GM23338 (cell line): Measurements from ENCODE around the gene PKIB. TPM values are rescaled to one million over a fixed set of nuclear protein-coding genes. Genes with fewer than 3 reads are reported as not detected.

Experiments
- ATAC-seq: fragments of 200-7000 bp; cut with Tn5 transposase; 3 replicates; pipeline ENCODE4 v1.9.1; 2020
- DNase-seq: peaks from one replicate; pipeline ENCODE4 v3.0.0-alpha.2; 2015; ENCODE audit warnings: low spot score
- H2AFZ ChIP-seq: fragments of 200-600 bp; sonication (generic); 2 replicates; pipeline ENCODE4 v1.8.0; 2016; ENCODE audit warnings: antibody characterized with exemption, mild to moderate bottlenecking, moderate library complexity
- H3F3A ChIP-seq: fragments of 200-600 bp; sonication (generic); replicated peaks from 2 replicates; pipeline ENCODE4 v1.8.0; 2017; ENCODE audit warnings: antibody characterized with exemption, mixed run types, low read depth
- H3K27ac ChIP-seq: fragments of 200-600 bp; sonication (generic); 2 replicates; pipeline ENCODE4 v1.6.1; 2016; ENCODE audit warnings: low read depth
- H3K27me3 ChIP-seq: fragments of 200-600 bp; sonication (generic); 2 replicates; pipeline ENCODE4 v1.8.0; 2016; ENCODE audit warnings: mild to moderate bottlenecking, mixed run types, moderate library complexity; ENCODE audit not compliant: insufficient read depth
- H3K36me3 ChIP-seq: fragments of 200-600 bp; sonication (generic); 2 replicates; pipeline ENCODE4 v1.8.0; 2016; ENCODE audit warnings: mild to moderate bottlenecking; ENCODE audit not compliant: insufficient read depth
- H3K4me1 ChIP-seq: fragments of 200-600 bp; sonication (generic); 2 replicates; pipeline ENCODE4 v1.8.0; 2016; ENCODE audit warnings: mild to moderate bottlenecking, moderate library complexity; ENCODE audit not compliant: insufficient read depth
- H3K4me2 ChIP-seq: fragments of 200-600 bp; sonication (generic); 2 replicates; pipeline ENCODE4 v1.7.1; 2017; ENCODE audit warnings: mixed run types
- H3K4me3 ChIP-seq: fragments of 200-600 bp; sonication (generic); 2 replicates; pipeline ENCODE4 v1.6.1; 2016; ENCODE audit warnings: mixed run types
- H3K79me2 ChIP-seq: fragments of 200-600 bp; sonication (generic); replicated peaks from 2 replicates; pipeline ENCODE4 v1.8.0; 2017; ENCODE audit warnings: mild to moderate bottlenecking; ENCODE audit not compliant: insufficient read depth
- H3K9me2 ChIP-seq: fragments of 200-600 bp; sonication (generic); 2 replicates; pipeline ENCODE4 v1.8.0; 2017; ENCODE audit not compliant: insufficient read depth
- H4K20me1 ChIP-seq: fragments of 200-600 bp; sonication (generic); replicated peaks from 2 replicates; pipeline ENCODE4 v1.8.0; 2017; ENCODE audit warnings: mild to moderate bottlenecking; ENCODE audit not compliant: insufficient read depth
- H3K27ac Mint-ChIP-seq: 2 replicates; pipeline ENCODE4 v1.8.0; 2020; ENCODE audit warnings: inconsistent platforms, mild to moderate bottlenecking, moderate library complexity, mixed read lengths
- H3K27me3 Mint-ChIP-seq: 3 replicates; pipeline ENCODE4 v1.8.0; 2022; ENCODE audit warnings: low read depth, mild to moderate bottlenecking, moderate library complexity, mixed read lengths, inconsistent platforms; ENCODE audit not compliant: insufficient read depth, poor library complexity
- H3K36me3 Mint-ChIP-seq: 3 replicates; pipeline ENCODE4 v1.8.0; 2021; ENCODE audit warnings: low read depth, mild to moderate bottlenecking, inconsistent platforms, moderate library complexity, mixed read lengths
- H3K4me1 Mint-ChIP-seq: 3 replicates; pipeline ENCODE4 v1.8.0; 2020; ENCODE audit warnings: mild to moderate bottlenecking, inconsistent platforms, mixed read lengths
- H3K4me3 Mint-ChIP-seq: 3 replicates; pipeline ENCODE4 v1.8.0; 2021; ENCODE audit warnings: moderate library complexity, mild to moderate bottlenecking, inconsistent platforms, mixed read lengths
- H3K9me3 Mint-ChIP-seq: 3 replicates; pipeline ENCODE4 v1.8.0; 2020; ENCODE audit warnings: moderate library complexity, mild to moderate bottlenecking, inconsistent platforms, mixed read lengths
- CREB1 ChIP-seq: fragments of 250-450 bp; sonication (Bioruptor Pico); IDR thresholded peaks from 2 replicates; pipeline ENCODE4 v1.5.0; 2020; ENCODE audit warnings: low read depth, mild to moderate bottlenecking, moderate library complexity
- EZH2phosphoT487 ChIP-seq: fragments of 200-600 bp; sonication (generic); IDR thresholded peaks from one replicate; pipeline ENCODE4 v1.8.1; 2018; ENCODE audit warnings: antibody characterized with exemption; ENCODE audit not compliant: unreplicated experiment
- ZNF114 ChIP-seq: fragments of 250-450 bp; sonication (Bioruptor Pico); IDR thresholded peaks from 2 replicates; pipeline ENCODE4 v1.5.0; 2020; ENCODE audit warnings: mild to moderate bottlenecking, moderate library complexity
- polyA plus RNA-seq: library from polyadenylated mRNA; unstranded; fragments of >200 nt; fragmentation: Nextera tagmentation; extraction: Ambion mirVana; gene quantifications from 2 replicates; pipeline ENCODE4 v1.2.1, GENCODE V29; 2016
- total RNA-seq: library from RNA; depleted of rRNA; stranded (reverse); fragments of >200 nt; shearing (Covaris generic); gene quantifications from 2 replicates; pipeline ENCODE4 v1.2.3, GENCODE V29; 2014
- TF ChIP-seq, protein P1 (sequence below): fragments of 250-450 bp; sonication (Bioruptor Pico); IDR thresholded peaks from 2 replicates; pipeline ENCODE4 v1.5.0; 2020; ENCODE audit warnings: mild to moderate bottlenecking, moderate library complexity
- TF ChIP-seq, protein P2 (sequence below), 2 experiments: fragments of 200-600 bp in 1 of 2; sonication (generic) in 1 of 2; conservative IDR thresholded peaks; 2 replicates each; pipeline versions ENCODE4 v1.5.1 to v1.6.1; 2016 to 2017; ENCODE audit warnings: antibody characterized with exemption in 2 of 2, low read depth in 2 of 2, mild to moderate bottlenecking in 2 of 2, moderate library complexity in 1 of 2

Gene PKIB
- total and polyA plus RNA-seq, 2 experiments from 2014 or later, result 125 to 170 TPM

DNA sequence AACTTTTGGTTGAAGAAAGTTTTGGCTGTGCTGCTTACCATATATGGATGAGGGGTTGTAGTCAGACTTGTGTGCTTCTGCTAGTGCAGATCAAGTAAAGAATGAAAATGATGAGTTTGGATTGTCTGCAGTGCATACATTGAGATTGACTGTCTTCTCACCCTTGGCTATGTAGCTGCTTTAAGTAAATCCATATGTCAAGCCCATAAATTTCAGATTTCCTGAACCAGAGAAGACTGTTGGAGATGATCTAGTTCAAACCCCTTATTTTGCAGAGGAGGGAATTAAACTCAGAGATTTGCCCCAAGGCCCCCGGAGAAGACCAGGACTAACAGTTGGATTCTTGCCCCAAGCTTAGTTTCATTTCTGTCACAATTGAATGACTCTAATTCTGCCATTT, 67.2 kb downstream of the PKIB start (continued):
- TF ChIP-seq, protein P1, sequence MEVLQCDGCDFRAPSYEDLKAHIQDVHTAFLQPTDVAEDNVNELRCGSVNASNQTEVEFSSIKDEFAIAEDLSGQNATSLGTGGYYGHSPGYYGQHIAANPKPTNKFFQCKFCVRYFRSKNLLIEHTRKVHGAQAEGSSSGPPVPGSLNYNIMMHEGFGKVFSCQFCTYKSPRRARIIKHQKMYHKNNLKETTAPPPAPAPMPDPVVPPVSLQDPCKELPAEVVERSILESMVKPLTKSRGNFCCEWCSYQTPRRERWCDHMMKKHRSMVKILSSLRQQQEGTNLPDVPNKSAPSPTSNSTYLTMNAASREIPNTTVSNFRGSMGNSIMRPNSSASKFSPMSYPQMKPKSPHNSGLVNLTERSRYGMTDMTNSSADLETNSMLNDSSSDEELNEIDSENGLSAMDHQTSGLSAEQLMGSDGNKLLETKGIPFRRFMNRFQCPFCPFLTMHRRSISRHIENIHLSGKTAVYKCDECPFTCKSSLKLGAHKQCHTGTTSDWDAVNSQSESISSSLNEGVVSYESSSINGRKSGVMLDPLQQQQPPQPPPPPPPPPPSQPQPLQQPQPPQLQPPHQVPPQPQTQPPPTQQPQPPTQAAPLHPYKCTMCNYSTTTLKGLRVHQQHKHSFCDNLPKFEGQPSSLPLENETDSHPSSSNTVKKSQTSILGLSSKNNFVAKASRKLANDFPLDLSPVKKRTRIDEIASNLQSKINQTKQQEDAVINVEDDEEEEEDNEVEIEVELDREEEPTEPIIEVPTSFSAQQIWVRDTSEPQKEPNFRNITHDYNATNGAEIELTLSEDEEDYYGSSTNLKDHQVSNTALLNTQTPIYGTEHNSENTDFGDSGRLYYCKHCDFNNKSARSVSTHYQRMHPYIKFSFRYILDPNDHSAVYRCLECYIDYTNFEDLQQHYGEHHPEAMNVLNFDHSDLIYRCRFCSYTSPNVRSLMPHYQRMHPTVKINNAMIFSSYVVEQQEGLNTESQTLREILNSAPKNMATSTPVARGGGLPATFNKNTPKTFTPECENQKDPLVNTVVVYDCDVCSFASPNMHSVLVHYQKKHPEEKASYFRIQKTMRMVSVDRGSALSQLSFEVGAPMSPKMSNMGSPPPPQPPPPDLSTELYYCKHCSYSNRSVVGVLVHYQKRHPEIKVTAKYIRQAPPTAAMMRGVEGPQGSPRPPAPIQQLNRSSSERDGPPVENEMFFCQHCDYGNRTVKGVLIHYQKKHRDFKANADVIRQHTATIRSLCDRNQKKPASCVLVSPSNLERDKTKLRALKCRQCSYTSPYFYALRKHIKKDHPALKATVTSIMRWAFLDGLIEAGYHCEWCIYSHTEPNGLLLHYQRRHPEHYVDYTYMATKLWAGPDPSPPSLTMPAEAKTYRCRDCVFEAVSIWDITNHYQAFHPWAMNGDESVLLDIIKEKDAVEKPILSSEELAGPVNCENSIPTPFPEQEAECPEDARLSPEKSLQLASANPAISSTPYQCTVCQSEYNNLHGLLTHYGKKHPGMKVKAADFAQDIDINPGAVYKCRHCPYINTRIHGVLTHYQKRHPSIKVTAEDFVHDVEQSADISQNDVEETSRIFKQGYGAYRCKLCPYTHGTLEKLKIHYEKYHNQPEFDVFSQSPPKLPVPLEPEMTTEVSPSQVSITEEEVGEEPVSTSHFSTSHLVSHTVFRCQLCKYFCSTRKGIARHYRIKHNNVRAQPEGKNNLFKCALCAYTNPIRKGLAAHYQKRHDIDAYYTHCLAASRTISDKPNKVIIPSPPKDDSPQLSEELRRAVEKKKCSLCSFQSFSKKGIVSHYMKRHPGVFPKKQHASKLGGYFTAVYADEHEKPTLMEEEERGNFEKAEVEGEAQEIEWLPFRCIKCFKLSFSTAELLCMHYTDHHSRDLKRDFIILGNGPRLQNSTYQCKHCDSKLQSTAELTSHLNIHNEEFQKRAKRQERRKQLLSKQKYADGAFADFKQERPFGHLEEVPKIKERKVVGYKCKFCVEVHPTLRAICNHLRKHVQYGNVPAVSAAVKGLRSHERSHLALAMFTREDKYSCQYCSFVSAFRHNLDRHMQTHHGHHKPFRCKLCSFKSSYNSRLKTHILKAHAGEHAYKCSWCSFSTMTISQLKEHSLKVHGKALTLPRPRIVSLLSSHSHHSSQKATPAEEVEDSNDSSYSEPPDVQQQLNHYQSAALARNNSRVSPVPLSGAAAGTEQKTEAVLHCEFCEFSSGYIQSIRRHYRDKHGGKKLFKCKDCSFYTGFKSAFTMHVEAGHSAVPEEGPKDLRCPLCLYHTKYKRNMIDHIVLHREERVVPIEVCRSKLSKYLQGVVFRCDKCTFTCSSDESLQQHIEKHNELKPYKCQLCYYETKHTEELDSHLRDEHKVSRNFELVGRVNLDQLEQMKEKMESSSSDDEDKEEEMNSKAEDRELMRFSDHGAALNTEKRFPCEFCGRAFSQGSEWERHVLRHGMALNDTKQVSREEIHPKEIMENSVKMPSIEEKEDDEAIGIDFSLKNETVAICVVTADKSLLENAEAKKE (CRISPR knock-in tag), result no peak
- TF ChIP-seq EZH2phosphoT487, result no peak

DNA sequence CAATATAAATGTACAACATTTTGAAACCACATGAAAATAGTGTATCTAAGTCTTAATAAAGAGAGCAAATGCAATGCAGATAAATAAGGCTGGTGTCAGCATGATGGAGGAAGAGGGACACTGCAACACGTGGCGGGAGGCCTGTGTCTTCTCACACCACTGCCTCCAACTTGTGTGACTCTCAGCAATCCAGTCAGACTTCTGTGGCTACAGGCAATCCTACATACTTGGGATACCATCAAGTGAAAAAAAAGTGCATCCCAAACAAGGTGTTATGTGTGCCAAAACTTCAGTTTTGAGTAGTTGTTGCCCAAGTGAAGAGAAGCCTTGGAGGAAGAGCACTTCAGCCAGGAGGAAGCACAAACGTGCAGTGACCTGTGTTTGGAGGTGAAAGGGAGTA, 68.6 kb downstream of the PKIB start:
- peaks cover 2% of the 10 kb centered on the region for H3K27me3 Mint-ChIP-seq
- peaks cover 2% of the 10 kb centered on the region; the same call in 1 of the 2 replicates for H4K20me1 ChIP-seq
- H3K27ac Mint-ChIP-seq, result no peak overlapping the region
- no peaks in the 10 kb centered on the region for H3F3A ChIP-seq
- H2AFZ ChIP-seq, result no peak overlapping the region
- H3K4me1 Mint-ChIP-seq, result 0 out of 3 replicates have a peak, but pooled peaks cover under 1% of the 10 kb centered on the region
- no peak for TF ChIP-seq ZNF114 (CRISPR knock-in tag)
- DNase-seq, result no peak
- no peak overlapping the region for H3K27ac ChIP-seq
- no peak overlapping the region for H3K4me3 Mint-ChIP-seq
- H3K4me3 ChIP-seq, result no peak overlapping the region
- H3K36me3 Mint-ChIP-seq, result peaks cover 54% of the 10 kb centered on the region
- H3K9me2 ChIP-seq, result peaks cover 7% of the 10 kb centered on the region; the same call in 1 of the 2 replicates
- H3K79me2 ChIP-seq, result no peaks in the 10 kb centered on the region
- H3K9me3 Mint-ChIP-seq, result peaks cover 12% of the 10 kb centered on the region
- no peaks in the 10 kb centered on the region for H3K27me3 ChIP-seq
- no peak for ATAC-seq
- no peak overlapping the region for H3K4me2 ChIP-seq
- H3K4me1 ChIP-seq, result peaks cover under 1% of the 10 kb centered on the region; the same call in 1 of the 2 replicates
- H3K36me3 ChIP-seq, result peaks cover 10% of the 10 kb centered on the region

DNA sequence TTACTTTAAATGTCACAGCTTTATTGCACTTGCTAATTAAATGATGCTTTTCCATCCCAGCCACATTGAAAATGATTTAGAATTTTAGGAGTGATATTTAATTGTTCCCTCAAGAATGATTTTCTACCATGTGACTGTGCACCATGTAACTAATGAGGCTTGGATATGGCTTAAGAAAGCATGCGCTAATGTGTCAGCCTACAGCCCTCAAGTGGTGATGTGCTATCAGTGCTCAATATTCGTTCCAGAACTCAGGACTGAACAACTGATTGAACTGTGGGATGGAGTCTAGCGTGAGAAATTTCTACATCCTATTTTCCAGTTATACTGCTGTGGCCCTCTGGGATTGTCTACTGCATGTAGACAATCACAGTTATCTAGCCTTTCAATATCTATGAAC, 71.5 kb downstream of the PKIB start:
- Histone ChIP-seq H3K4me1 (no peaks in the 10 kb centered on the region), H3K9me2 (peaks cover 4% of the 10 kb centered on the region; the same call in 1 of the 2 replicates), H2AFZ (no peak overlapping the region), H3K4me2 (no peak overlapping the region), H3K27ac (no peak overlapping the region), H3K36me3 (peaks cover under 1% of the 10 kb centered on the region; the same call in 1 of the 2 replicates), H3K4me3 (no peak overlapping the region), H3F3A (no peaks in the 10 kb centered on the region), H4K20me1 (peaks cover 2% of the 10 kb centered on the region; the same call in 1 of the 2 replicates), H3K27me3 (no peaks in the 10 kb centered on the region), H3K79me2 (no peaks in the 10 kb centered on the region)
- Mint-ChIP-seq H3K9me3 (no peaks in the 10 kb centered on the region; the same call in 2 of the 3 replicates), H3K36me3 (peaks cover 30% of the 10 kb centered on the region; the same call in 2 of the 3 replicates), H3K4me3 (no peak overlapping the region), H3K27me3 (peaks cover 2% of the 10 kb centered on the region), H3K27ac (no peak overlapping the region), H3K4me1 (no peaks in the 10 kb centered on the region)
- ATAC-seq (no peak), DNase-seq (no peak)
- no peak for TF ChIP-seq CREB1 (CRISPR knock-in tag)
- TF ChIP-seq, protein P2, sequence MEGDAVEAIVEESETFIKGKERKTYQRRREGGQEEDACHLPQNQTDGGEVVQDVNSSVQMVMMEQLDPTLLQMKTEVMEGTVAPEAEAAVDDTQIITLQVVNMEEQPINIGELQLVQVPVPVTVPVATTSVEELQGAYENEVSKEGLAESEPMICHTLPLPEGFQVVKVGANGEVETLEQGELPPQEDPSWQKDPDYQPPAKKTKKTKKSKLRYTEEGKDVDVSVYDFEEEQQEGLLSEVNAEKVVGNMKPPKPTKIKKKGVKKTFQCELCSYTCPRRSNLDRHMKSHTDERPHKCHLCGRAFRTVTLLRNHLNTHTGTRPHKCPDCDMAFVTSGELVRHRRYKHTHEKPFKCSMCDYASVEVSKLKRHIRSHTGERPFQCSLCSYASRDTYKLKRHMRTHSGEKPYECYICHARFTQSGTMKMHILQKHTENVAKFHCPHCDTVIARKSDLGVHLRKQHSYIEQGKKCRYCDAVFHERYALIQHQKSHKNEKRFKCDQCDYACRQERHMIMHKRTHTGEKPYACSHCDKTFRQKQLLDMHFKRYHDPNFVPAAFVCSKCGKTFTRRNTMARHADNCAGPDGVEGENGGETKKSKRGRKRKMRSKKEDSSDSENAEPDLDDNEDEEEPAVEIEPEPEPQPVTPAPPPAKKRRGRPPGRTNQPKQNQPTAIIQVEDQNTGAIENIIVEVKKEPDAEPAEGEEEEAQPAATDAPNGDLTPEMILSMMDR (conservative IDR thresholded peaks at IDR 0.05; ENCODE audit: low read depth in 2 of 2), result peak in 1 of 2 experiments; percentile 23; a peak in 2 of 4 replicates
